Left lung (tissue), 10 donors: ENCODE data around the gene POLR1G. TPM values are rescaled to one million over a fixed set of nuclear protein-coding genes. Genes with fewer than 3 reads are reported as not detected.
A peak's percentile ranks its signal among the peaks of the same experiment; 100 is the strongest.

Source experiments
- ATAC-seq: fragments of 200-7000 bp; cut with Tn5 transposase; one replicate; pipeline ENCODE4 v1.9.1; 2020; ENCODE audit warnings: moderate library complexity
- DNase-seq, 4 donors: peaks; one replicate each; pipeline ENCODE4 v3.0.0-alpha.2; 2013 to 2020
- H3K27ac ChIP-seq, 2 donors: fragments of 200-600 bp; sonication (generic) in 1 of 2; one replicate each; pipeline versions ENCODE4 v1.5.0 to v1.8.0; 2020 to 2021
- H3K27me3 ChIP-seq, 2 donors: fragments of 200-600 bp; sonication (generic) in 1 of 2; one replicate each; pipeline versions ENCODE4 v1.5.0 to v1.8.0; 2020 to 2021
- H3K36me3 ChIP-seq, 2 donors: fragments of 200-600 bp; sonication (generic) in 1 of 2; one replicate each; pipeline versions ENCODE4 v1.5.0 to v1.8.0; 2020 to 2021
- H3K4me1 ChIP-seq, 2 donors: fragments of 200-600 bp; one replicate each; pipeline ENCODE4 v1.8.0; 2021
- H3K4me3 ChIP-seq, 2 donors: fragments of 200-600 bp; sonication (generic) in 1 of 2; one replicate each; pipeline versions ENCODE4 v1.5.0 to v1.8.0; 2020 to 2021; ENCODE audit warnings: mild to moderate bottlenecking in 1 of 2
- H3K9me3 ChIP-seq, 2 donors: fragments of 200-600 bp; sonication (generic) in 1 of 2; one replicate each; pipeline versions ENCODE4 v1.5.0 to v1.8.0; 2020 to 2021
- CTCF ChIP-seq, 2 donors: fragments of 200-600 bp; sonication (generic) in 1 of 2; IDR thresholded peaks; one replicate each; pipeline versions ENCODE4 v1.5.0 to v1.8.0; 2021; ENCODE audit warnings: antibody characterized with exemption in 2 of 2
- intact Hi-C, 2 donors: fragments of 100-400 bp; cut with DNase I; formaldehyde crosslinking; loops; one replicate each; pipeline versions ENCODE4 v1.11.2 to v1.14.2; 2022
- polyA plus RNA-seq, 6 donors: library from polyadenylated mRNA; unstranded; fragments of 120-200 nt; gene quantifications; one replicate each; pipeline ENCODE4 v1.2.1, GENCODE V29; 2013; ENCODE audit not compliant: insufficient read length in 6 of 6
- total RNA-seq, 2 donors: library from RNA; stranded (reverse); fragmentation: NEBNext Ultra II Directional; extraction: Animal tissue kit (Norgen Biotek cat#: 25700); gene quantifications; one replicate each; pipeline ENCODE4 v1.2.1, GENCODE V29; 2021
- donor health status: DM: no; HTN: yes; CAD: no.
- donor health status: DM: no; HTN: no; CAD: no.

The POLR1G gene
- total and polyA plus RNA-seq, 8 donors, result 2.8 to 6.0 (median 4.5) TPM

- ATAC-seq (no peak), DNase-seq (no peak)
- no peaks in the 10 kb centered on the region for H3K36me3 ChIP-seq
- no peak for TF ChIP-seq CTCF (IDR thresholded peaks at IDR 0.05)
- H3K27me3 ChIP-seq, result peaks cover 13 to 39% of the 10 kb centered on the region in 2 donors
- intact Hi-C loops, result no loop called here
- no peak overlapping the region for H3K4me3 ChIP-seq
- no peaks in the 10 kb centered on the region for H3K9me3 ChIP-seq
- H3K4me1 ChIP-seq, result peaks cover 2 to 10% of the 10 kb centered on the region in 2 donors
- H3K27ac ChIP-seq, result no peak overlapping the region
Measured at GRCh38 chr19:45382426-45382825, 24.0 kb upstream of the POLR1G start.

GRCh38 chr19:45385392-45386221, 20.8 kb upstream of the POLR1G start:
- H3K27ac ChIP-seq, result no peak overlapping the region
- intact Hi-C loops, result no loop called here
- H3K4me1 ChIP-seq, result peaks cover 2 to 10% of the 10 kb centered on the region in 2 donors
- H3K36me3 ChIP-seq, result no peaks in the 10 kb centered on the region
- DNase-seq (no peak), ATAC-seq (peak; percentile 45)
- peaks cover 13 to 45% of the 10 kb centered on the region in 2 donors for H3K27me3 ChIP-seq
- no peaks in the 10 kb centered on the region for H3K9me3 ChIP-seq
- TF ChIP-seq CTCF (IDR thresholded peaks at IDR 0.05), result no peak
- no peak overlapping the region for H3K4me3 ChIP-seq

- no peak for TF ChIP-seq CTCF (IDR thresholded peaks at IDR 0.05)
- no peak for DNase-seq
- Histone ChIP-seq H3K4me3 (no peak overlapping the region), H3K27ac (no peak overlapping the region), H3K4me1 (no peaks in the 10 kb centered on the region), H3K9me3 (no peaks in the 10 kb centered on the region), H3K36me3 (peaks cover 0 to 16% of the 10 kb centered on the region in 2 donors), H3K27me3 (peaks cover 0 to 26% of the 10 kb centered on the region in 2 donors)
- intact Hi-C loops, result no loop called here
- ATAC-seq, result peak; percentile 15
Measured at GRCh38 chr19:45391346-45391745, 15.1 kb upstream of the POLR1G start.

GRCh38 chr19:45391871-45392665, 14.4 kb upstream of the POLR1G start:
- ATAC-seq (no peak), DNase-seq (no peak)
- no peaks in the 10 kb centered on the region for H3K4me1 ChIP-seq
- peaks cover 0 to 21% of the 10 kb centered on the region in 2 donors for H3K36me3 ChIP-seq
- no peaks in the 10 kb centered on the region for H3K9me3 ChIP-seq
- H3K27ac ChIP-seq, result no peak overlapping the region
- no peak overlapping the region for H3K4me3 ChIP-seq
- peaks cover 0 to 26% of the 10 kb centered on the region in 2 donors for H3K27me3 ChIP-seq
- TF ChIP-seq CTCF (IDR thresholded peaks at IDR 0.05), result no peak
- intact Hi-C loops, result no loop called here
